Loucy (cell line): ENCODE results near the gene CDC42EP2.

Experiments used
- EZH2phosphoT487 ChIP-seq: fragments of 200-600 bp; IDR thresholded peaks from 2 replicates; pipeline ENCODE4 v1.6.1; 2018; ENCODE audit warnings: antibody characterized with exemption, mild to moderate bottlenecking, moderate library complexity, borderline replicate concordance
- TF ChIP-seq, protein P1 (sequence below): fragments of 200-600 bp; sonication (generic); conservative IDR thresholded peaks from 2 replicates; pipeline ENCODE4 v1.5.1; 2014; ENCODE audit warnings: mild to moderate bottlenecking, antibody characterized with exemption, low read length

DNA sequence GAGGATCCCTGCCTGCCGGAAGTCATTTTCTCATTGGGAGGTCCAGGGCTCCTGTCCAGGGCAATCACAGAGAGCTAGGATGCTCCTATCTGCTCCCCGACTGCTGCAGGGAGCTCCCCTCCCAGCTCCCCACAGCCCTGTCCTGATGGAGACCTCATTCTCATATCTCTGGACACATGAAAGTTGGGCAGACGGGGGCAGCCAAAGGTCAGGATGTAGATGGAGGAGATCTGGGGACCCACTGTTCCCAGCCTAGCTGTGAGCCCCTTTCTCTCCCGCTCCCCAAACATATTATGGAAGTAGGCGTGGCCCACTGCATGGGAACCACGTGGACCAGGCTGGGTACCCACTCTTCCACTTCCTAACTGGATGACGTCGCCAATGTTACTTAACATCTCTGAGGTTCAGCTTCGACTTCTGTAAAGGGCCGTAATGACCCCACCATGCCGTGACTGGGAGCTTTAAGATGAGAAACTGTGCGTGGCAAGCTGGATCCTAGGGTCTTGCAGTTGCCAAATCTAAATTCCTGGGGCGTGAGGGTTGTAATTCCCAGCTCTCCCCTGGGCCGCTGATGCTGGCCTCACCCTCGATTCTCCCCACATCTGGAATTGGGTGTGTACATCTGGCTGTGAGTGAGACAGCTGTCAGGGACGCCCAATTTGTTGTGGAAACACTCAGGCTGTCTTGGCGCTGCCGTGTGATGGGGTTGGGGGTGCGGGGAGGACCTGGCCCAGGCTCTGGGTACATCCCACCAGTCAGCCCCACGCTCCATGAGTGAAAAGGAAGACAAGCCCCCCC, 1.8 kb downstream of the CDC42EP2 start:
- TF ChIP-seq, protein P1, sequence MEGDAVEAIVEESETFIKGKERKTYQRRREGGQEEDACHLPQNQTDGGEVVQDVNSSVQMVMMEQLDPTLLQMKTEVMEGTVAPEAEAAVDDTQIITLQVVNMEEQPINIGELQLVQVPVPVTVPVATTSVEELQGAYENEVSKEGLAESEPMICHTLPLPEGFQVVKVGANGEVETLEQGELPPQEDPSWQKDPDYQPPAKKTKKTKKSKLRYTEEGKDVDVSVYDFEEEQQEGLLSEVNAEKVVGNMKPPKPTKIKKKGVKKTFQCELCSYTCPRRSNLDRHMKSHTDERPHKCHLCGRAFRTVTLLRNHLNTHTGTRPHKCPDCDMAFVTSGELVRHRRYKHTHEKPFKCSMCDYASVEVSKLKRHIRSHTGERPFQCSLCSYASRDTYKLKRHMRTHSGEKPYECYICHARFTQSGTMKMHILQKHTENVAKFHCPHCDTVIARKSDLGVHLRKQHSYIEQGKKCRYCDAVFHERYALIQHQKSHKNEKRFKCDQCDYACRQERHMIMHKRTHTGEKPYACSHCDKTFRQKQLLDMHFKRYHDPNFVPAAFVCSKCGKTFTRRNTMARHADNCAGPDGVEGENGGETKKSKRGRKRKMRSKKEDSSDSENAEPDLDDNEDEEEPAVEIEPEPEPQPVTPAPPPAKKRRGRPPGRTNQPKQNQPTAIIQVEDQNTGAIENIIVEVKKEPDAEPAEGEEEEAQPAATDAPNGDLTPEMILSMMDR, result no peak
- no peak for TF ChIP-seq EZH2phosphoT487
